ENCODE data around the gene PRKCE.
A peak's percentile ranks its signal among the peaks of the same experiment; 100 is the strongest.

PRKCE gene

GRCh38 chr2:45651415-45652089 lies at the start of gene PRKCE:
TSS of gene PRKCE (plus strand) at chr2:45651675.
- peak; percentile 40 to 52 for DNase-seq

- DNase-seq, result no peak
Observed at GRCh38 chr2:45602624-45603023, 48.9 kb upstream of the PRKCE start.

GRCh38 chr2:45605116-45605515 lies 46.4 kb upstream of the PRKCE start:
- DNase-seq, result no peak

GRCh38 chr2:45606796-45607195 lies 44.7 kb upstream of the PRKCE start:
- no peak for DNase-seq

GRCh38 chr2:45607701-45608100 lies 43.8 kb upstream of the PRKCE start:
- DNase-seq, result no peak

- peak; percentile 23 to 42 for DNase-seq
Observed at GRCh38 chr2:45610281-45611019, 41.0 kb upstream of the PRKCE start.

- DNase-seq, result peak; percentile 87 to 93
Observed at GRCh38 chr2:45611020-45611859, 40.2 kb upstream of the PRKCE start, which contains the start of gene SRBD1. TSS of gene SRBD1 (minus strand) at chr2:45611267. CDS start at chr2:45605441, 5,826 bp downstream.

GRCh38 chr2:45612285-45612684 lies 39.2 kb upstream of the PRKCE start:
- DNase-seq, result no peak

GRCh38 chr2:45612731-45613130 lies 38.7 kb upstream of the PRKCE start:
- no peak for DNase-seq

- no peak for DNase-seq
Observed at GRCh38 chr2:45614330-45614729, 37.1 kb upstream of the PRKCE start.

GRCh38 chr2:45614871-45615415 lies 36.5 kb upstream of the PRKCE start:
- no peak for DNase-seq

- no peak for DNase-seq
Observed at GRCh38 chr2:45616658-45617411, 34.6 kb upstream of the PRKCE start.

GRCh38 chr2:45617496-45617895 lies 34.0 kb upstream of the PRKCE start:
- DNase-seq, result no peak

- no peak for DNase-seq
Observed at GRCh38 chr2:45622336-45623075, 29.0 kb upstream of the PRKCE start.

GRCh38 chr2:45623098-45623497 lies 28.4 kb upstream of the PRKCE start:
- DNase-seq, result no peak

GRCh38 chr2:45625824-45626223 lies 25.7 kb upstream of the PRKCE start:
- no peak for DNase-seq

- no peak for DNase-seq
Observed at GRCh38 chr2:45626387-45627221, 24.9 kb upstream of the PRKCE start.

GRCh38 chr2:45627911-45628310 lies 23.6 kb upstream of the PRKCE start:
- DNase-seq, result no peak

GRCh38 chr2:45629971-45630370 lies 21.5 kb upstream of the PRKCE start:
- DNase-seq, result no peak

GRCh38 chr2:45631319-45631718 lies 20.2 kb upstream of the PRKCE start:
- DNase-seq, result no peak

- DNase-seq, result no peak
Observed at GRCh38 chr2:45631955-45632354, 19.5 kb upstream of the PRKCE start.

All from stimulated activated CD4-positive, alpha-beta T cell treated with anti-CD3 and anti-CD28 coated beads, Interleukin-4, amount 100 ng/mL, for 4 hours (primary cell).